LNCaP clone FGC (cell line): Measurements from ENCODE around the gene ZNF697.
"Not testable (repeated sequence)": the region's sequence is repeated elsewhere in the genome, so short reads cannot be mapped to it uniquely, and the experiment has no call there.

ENCODE experiments used
- DNase-seq: peaks from one replicate; pipeline ENCODE4 v3.0.0-alpha.2; 2011; ENCODE audit warnings: low read depth
- H3K4me3 ChIP-seq: 2 replicates; pipeline ENCODE4 v1.5.1; 2011; ENCODE audit warnings: mild to moderate bottlenecking, low read depth, low read length, control low read depth
- TF ChIP-seq, protein P1 (sequence below): IDR thresholded peaks from 2 replicates; pipeline ENCODE4 v1.5.1; 2012; ENCODE audit warnings: mild to moderate bottlenecking; ENCODE audit not compliant: control insufficient read depth, insufficient read depth; ENCODE audit errors: extremely low read depth

Gene ZNF697

DNA sequence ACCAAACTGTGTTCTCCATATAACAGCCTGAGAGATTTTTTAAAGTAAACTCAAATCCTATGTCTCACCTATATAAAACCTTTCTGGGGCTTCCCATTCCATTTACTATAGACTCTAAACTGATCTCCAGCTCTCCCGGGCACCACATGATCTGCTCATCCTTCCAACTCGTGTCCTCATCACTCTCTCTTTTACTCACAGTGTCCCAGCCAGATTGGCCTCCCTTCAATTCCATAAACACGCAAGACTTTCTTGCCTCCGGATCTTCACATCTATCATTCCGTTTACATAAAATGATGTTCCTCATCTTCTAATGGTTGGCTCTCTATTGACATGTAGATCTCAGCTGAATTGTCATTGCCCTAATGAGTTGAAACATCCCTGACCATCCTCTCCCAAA, 59.4 kb downstream of the ZNF697 start:
- no peak overlapping the region for H3K4me3 ChIP-seq
- TF ChIP-seq, protein P1, sequence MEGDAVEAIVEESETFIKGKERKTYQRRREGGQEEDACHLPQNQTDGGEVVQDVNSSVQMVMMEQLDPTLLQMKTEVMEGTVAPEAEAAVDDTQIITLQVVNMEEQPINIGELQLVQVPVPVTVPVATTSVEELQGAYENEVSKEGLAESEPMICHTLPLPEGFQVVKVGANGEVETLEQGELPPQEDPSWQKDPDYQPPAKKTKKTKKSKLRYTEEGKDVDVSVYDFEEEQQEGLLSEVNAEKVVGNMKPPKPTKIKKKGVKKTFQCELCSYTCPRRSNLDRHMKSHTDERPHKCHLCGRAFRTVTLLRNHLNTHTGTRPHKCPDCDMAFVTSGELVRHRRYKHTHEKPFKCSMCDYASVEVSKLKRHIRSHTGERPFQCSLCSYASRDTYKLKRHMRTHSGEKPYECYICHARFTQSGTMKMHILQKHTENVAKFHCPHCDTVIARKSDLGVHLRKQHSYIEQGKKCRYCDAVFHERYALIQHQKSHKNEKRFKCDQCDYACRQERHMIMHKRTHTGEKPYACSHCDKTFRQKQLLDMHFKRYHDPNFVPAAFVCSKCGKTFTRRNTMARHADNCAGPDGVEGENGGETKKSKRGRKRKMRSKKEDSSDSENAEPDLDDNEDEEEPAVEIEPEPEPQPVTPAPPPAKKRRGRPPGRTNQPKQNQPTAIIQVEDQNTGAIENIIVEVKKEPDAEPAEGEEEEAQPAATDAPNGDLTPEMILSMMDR, result no peak
- no peak for DNase-seq

DNA sequence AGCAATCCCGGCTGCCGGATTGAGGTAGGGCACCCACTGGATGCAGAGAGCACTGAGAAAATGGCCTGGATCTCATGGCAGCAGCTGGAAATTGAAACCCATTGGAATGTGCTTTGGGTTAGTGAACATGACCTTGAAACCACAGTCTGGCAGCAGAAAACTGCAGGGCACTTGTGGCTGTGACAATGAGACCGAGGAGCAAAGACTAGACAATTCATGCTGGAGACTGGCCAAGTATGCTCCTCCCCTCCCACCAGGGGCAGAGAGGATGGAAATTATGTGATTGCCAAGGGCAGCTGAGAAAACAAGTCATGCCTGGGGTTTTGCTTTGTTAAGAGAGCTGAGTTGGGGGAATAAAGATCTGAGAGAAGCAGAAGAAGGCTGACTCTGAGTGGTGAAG, 60.7 kb downstream of the ZNF697 start:
- H3K4me3 ChIP-seq, result no peak overlapping the region
- TF ChIP-seq, protein P1, result no peak
- no peak for DNase-seq

DNA sequence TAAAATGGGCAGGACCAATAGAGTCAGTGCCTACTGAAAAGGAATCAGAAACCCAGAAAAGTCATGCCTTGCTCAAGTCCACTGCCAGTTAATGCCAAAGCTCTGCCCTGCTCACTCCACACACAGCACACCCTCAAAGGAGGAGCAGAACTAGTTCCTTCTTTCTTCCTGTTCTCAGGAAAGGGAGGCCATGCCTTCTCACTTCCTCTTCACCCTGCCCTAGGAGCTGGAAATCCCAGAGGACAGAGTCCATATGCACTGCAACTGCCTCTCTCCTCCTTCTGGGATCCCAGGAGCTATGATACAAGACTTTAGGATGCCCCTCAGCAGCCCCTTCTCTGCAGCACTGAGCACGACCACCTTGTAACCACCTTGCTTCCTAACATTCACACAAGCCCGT, 62.3 kb downstream of the ZNF697 start:
- not testable (repeated sequence) for DNase-seq, H3K4me3 ChIP-seq

GRCh38 chr1:119582801-119583200, 65.3 kb downstream of the ZNF697 start:
- no peak overlapping the region for H3K4me3 ChIP-seq
- peak; percentile 43 for DNase-seq
- TF ChIP-seq, protein P1, result peak; percentile 68

GRCh38 chr1:119581076-119581475, 67.0 kb downstream of the ZNF697 start:
- not testable (repeated sequence) for DNase-seq, H3K4me3 ChIP-seq

DNA sequence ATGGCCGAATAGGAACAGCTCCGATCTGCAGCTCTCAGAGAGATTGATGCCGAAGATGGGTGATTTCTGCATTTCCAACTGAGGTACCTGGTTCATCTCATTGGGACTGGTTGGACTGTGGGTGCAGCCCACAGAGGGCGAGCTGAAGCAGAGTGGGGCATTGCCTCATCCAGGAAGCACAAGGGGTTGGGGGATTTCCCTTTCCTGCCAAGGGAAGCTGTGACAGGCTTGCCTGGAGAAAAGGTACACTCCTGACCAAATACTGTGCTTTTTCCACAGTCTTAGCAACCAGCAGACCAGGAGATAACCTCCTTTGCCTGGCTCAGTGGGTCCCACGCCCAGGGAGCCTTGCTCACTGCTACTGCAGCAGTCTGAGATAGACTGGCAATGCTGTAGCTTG, 74.2 kb downstream of the ZNF697 start:
- no peak for DNase-seq
- H3K4me3 ChIP-seq, result no peak overlapping the region
- TF ChIP-seq, protein P1, result no peak

GRCh38 chr1:119569930-119570622, 78.0 kb downstream of the ZNF697 start:
- TF ChIP-seq, protein P1, result peak; percentile 24
- DNase-seq, H3K4me3 ChIP-seq: not testable (repeated sequence)
